HCT116 (cell line): ENCODE results near the gene CNOT10. TPM values are rescaled to one million over a fixed set of nuclear protein-coding genes. Genes with fewer than 3 reads are reported as not detected.

Experiments
- ATAC-seq: fragments of 200-7000 bp; cut with Tn5 transposase; 2 replicates; pipeline ENCODE4 v1.9.1; 2020; ENCODE audit warnings: mild to moderate bottlenecking, moderate library complexity
- BruUV-seq: library from RNA; stranded (reverse); fragments of 400-500 nt; replicated peaks from 2 replicates; lab custom pipeline; 2021; lab: Mats Ljungman, UMichigan
- CTCF ChIA-PET: fragments of 300-600 bp; sonication (Branson Sonifier 250); formaldehyde crosslinking; loops from one replicate; lab custom pipeline; 2021; ENCODE audit warnings: antibody characterized with exemption; lab: Charles Lee
- POLR2A ChIA-PET: fragments of 300-600, 350-600 bp; sonication (Branson Sonifier 250); formaldehyde crosslinking; loops from one replicate; lab custom pipeline; 2021; ENCODE audit warnings: antibody characterized with exemption; lab: Charles Lee
- RAD21 ChIA-PET, 2 experiments: fragments of 300-600 bp; sonication (Branson Sonifier 250); formaldehyde crosslinking; loops; one replicate each; lab custom pipeline; 2023; ENCODE audit warnings: low total read pairs in 2 of 2; ENCODE audit not compliant: uncharacterized antibody in 2 of 2, unreplicated experiment in 2 of 2, low non-redundant PET in 1 of 2; lab: Charles Lee
- DNase-seq: peaks from one replicate; pipeline ENCODE4 v3.0.0-alpha.2; 2010; ENCODE audit warnings: low read depth, low spot score
- H2AFZ ChIP-seq: fragments of 200-600 bp; shearing (Covaris generic), sonication (generic); 2 replicates; pipeline ENCODE4 v1.6.1; 2017; ENCODE audit warnings: low read depth, mixed run types, mixed read lengths, antibody characterized with exemption, low read length; ENCODE audit not compliant: poor library complexity, severe bottlenecking
- H3K27ac ChIP-seq: 2 replicates; pipeline ENCODE4 v1.5.1; 2012; ENCODE audit warnings: low read depth, low read length
- H3K27me3 ChIP-seq: fragments of 200-600 bp; sonication (generic); 2 replicates; pipeline ENCODE4 v1.6.1; 2016; ENCODE audit warnings: mixed run types, low read length, mixed read lengths; ENCODE audit not compliant: insufficient read depth
- H3K36me3 ChIP-seq, 2 experiments: fragments of 200-500 bp in 1 of 2; fragments of 200-600 bp in 1 of 2; sonication (Bioruptor generic) in 1 of 2; sonication (generic) in 1 of 2; 2 replicates each; pipeline versions ENCODE4 v1.5.1 to v1.6.1; 2014 to 2016; ENCODE audit warnings: low read length in 2 of 2, inconsistent platforms in 1 of 2, mixed read lengths in 1 of 2, mixed run types in 1 of 2; ENCODE audit not compliant: insufficient read depth in 2 of 2, control insufficient read depth in 1 of 2
- H3K4me1 ChIP-seq, 2 experiments: fragments of 200-600 bp in 1 of 2; sonication (generic) in 1 of 2; 2 replicates each; pipeline versions ENCODE4 v1.5.1 to v1.6.1; 2012 to 2017; ENCODE audit warnings: low read length in 2 of 2, inconsistent platforms in 1 of 2, mild to moderate bottlenecking in 1 of 2, mixed read lengths in 1 of 2, mixed run types in 1 of 2, moderate library complexity in 1 of 2; ENCODE audit not compliant: insufficient read depth in 2 of 2, control insufficient read depth in 1 of 2
- H3K4me2 ChIP-seq: fragments of 200-600 bp; sonication (generic); 2 replicates; pipeline ENCODE4 v1.6.1; 2017; ENCODE audit warnings: mixed run types, low read length, mixed read lengths
- H3K4me3 ChIP-seq, 2 experiments: fragments of 200-600 bp in 1 of 2; sonication (generic) in 1 of 2; replicated peaks in 1 of 2; 2 replicates each; pipeline ENCODE4 v1.5.1; 2011 to 2016; ENCODE audit warnings: low read length in 2 of 2, control low read depth in 1 of 2, low read depth in 1 of 2, mild to moderate bottlenecking in 1 of 2, mixed read lengths in 1 of 2, mixed run types in 1 of 2
- H3K79me2 ChIP-seq: fragments of 200-600 bp; sonication (generic); 2 replicates; pipeline ENCODE4 v1.6.1; 2017; ENCODE audit warnings: mild to moderate bottlenecking, mixed run types, low read length, moderate library complexity, mixed read lengths; ENCODE audit not compliant: insufficient read depth
- H3K9ac ChIP-seq: fragments of 200-600 bp; sonication (generic); 2 replicates; pipeline ENCODE4 v1.6.1; 2016; ENCODE audit warnings: low read length, mixed read lengths
- H3K9me2 ChIP-seq: fragments of 200-600 bp; sonication (generic), shearing (Covaris generic); 2 replicates; pipeline ENCODE4 v1.6.1; 2017; ENCODE audit warnings: mixed run types, mild to moderate bottlenecking, moderate library complexity; ENCODE audit not compliant: insufficient read depth
- H3K9me3 ChIP-seq, 2 experiments: fragments of 200-500 bp in 1 of 2; fragments of 200-600 bp in 1 of 2; sonication (Bioruptor generic) in 1 of 2; sonication (generic) in 1 of 2; 2 replicates each; pipeline ENCODE4 v1.6.1; 2014 to 2017; ENCODE audit warnings: low read length in 2 of 2, mixed read lengths in 2 of 2, inconsistent platforms in 1 of 2, low read depth in 1 of 2, mild to moderate bottlenecking in 1 of 2, mixed run types in 1 of 2, moderate library complexity in 1 of 2; ENCODE audit not compliant: control insufficient read depth in 1 of 2, insufficient read depth in 1 of 2
- H4K20me1 ChIP-seq: fragments of 200-600 bp; sonication (generic), shearing (Covaris generic); 2 replicates; pipeline ENCODE4 v1.6.1; 2017; ENCODE audit warnings: mixed run types, mild to moderate bottlenecking, moderate library complexity; ENCODE audit not compliant: insufficient read depth
- CBX3 ChIP-seq: IDR thresholded peaks from 2 replicates; pipeline ENCODE4 v1.6.1; 2012; ENCODE audit warnings: low read depth
- EGR1 ChIP-seq: IDR thresholded peaks from 2 replicates; pipeline ENCODE4 v1.6.1; 2012; ENCODE audit warnings: low read depth
- ELF1 ChIP-seq: IDR thresholded peaks from 2 replicates; pipeline ENCODE4 v1.6.1; 2012; ENCODE audit warnings: low read depth, borderline replicate concordance
- EZH2 ChIP-seq: fragments of 200-600 bp; sonication (generic); IDR thresholded peaks from 2 replicates; pipeline ENCODE4 v1.6.1; 2017; ENCODE audit warnings: antibody characterized with exemption, mixed run types
- EZH2phosphoT487 ChIP-seq: fragments of 200-600 bp; IDR thresholded peaks from 2 replicates; pipeline ENCODE4 v1.6.1; 2018; ENCODE audit warnings: antibody characterized with exemption, borderline replicate concordance
- FOSL1 ChIP-seq: IDR thresholded peaks from 2 replicates; pipeline ENCODE4 v1.6.1; 2012; ENCODE audit warnings: low read depth
- JUND ChIP-seq: IDR thresholded peaks from 2 replicates; pipeline ENCODE4 v1.6.1; 2012
- POLR2A ChIP-seq: IDR thresholded peaks from 2 replicates; pipeline ENCODE4 v1.7.0; 2011; ENCODE audit warnings: borderline replicate concordance; ENCODE audit not compliant: insufficient read depth, insufficient read length; ENCODE audit errors: extremely low read depth
- RAD21 ChIP-seq: IDR thresholded peaks from 2 replicates; pipeline ENCODE4 v1.6.1; 2012; ENCODE audit warnings: low read depth, mild to moderate bottlenecking
- SIN3A ChIP-seq: IDR thresholded peaks from 2 replicates; pipeline ENCODE4 v1.6.1; 2012; ENCODE audit warnings: low read depth
- SP1 ChIP-seq: IDR thresholded peaks from 2 replicates; pipeline ENCODE4 v1.6.1; 2012; ENCODE audit warnings: low read depth
- SRF ChIP-seq: IDR thresholded peaks from 2 replicates; pipeline ENCODE4 v1.6.1; 2012; ENCODE audit warnings: low read depth
- TCF7L2 ChIP-seq: IDR thresholded peaks from 2 replicates; pipeline ENCODE4 v1.7.0; 2011; ENCODE audit warnings: borderline replicate concordance, inconsistent platforms; ENCODE audit not compliant: insufficient read depth, insufficient read length; ENCODE audit errors: extremely low read depth
- YY1 ChIP-seq: IDR thresholded peaks from 2 replicates; pipeline ENCODE4 v1.6.1; 2011; ENCODE audit warnings: low read length, low read depth, moderate library complexity, mild to moderate bottlenecking; ENCODE audit not compliant: insufficient replicate concordance; ENCODE audit errors: extremely low read depth
- ZFX ChIP-seq: fragments of 450-650 bp; IDR thresholded peaks from 2 replicates; pipeline ENCODE4 v1.6.1; 2017
- ZNF274 ChIP-seq: fragments of 200-500 bp; sonication (Bioruptor generic); IDR thresholded peaks from 2 replicates; pipeline ENCODE4 v1.6.1; 2014; ENCODE audit warnings: mild to moderate bottlenecking, low read depth, low read length, inconsistent platforms
- intact Hi-C: fragments of 100-400 bp; cut with micrococcal nuclease; formaldehyde crosslinking; loops from 2 replicates; pipeline ENCODE4 v1.10.0; 2022
- total RNA-seq: library from RNA; stranded (reverse); gene quantifications from one replicate; pipeline ENCODE4 v1.2.1, GENCODE V29; 2021; ENCODE audit not compliant: unreplicated experiment
- TF ChIP-seq, protein P1 (sequence below): IDR thresholded peaks from 2 replicates; pipeline ENCODE4 v1.6.1; 2012
- TF ChIP-seq, protein P2 (sequence below): IDR thresholded peaks from 2 replicates; pipeline ENCODE4 v1.6.1; 2012
- TF ChIP-seq, protein P3 (sequence below): IDR thresholded peaks from 2 replicates; pipeline ENCODE4 v1.6.1; 2012; ENCODE audit warnings: low read depth
- TF ChIP-seq, protein P4 (sequence below): IDR thresholded peaks from 2 replicates; pipeline ENCODE4 v1.6.1; 2011; ENCODE audit warnings: mild to moderate bottlenecking, low read length, moderate library complexity; ENCODE audit not compliant: insufficient replicate concordance; ENCODE audit errors: extremely low read depth

The CNOT10 gene
- total RNA-seq, 1 experiment from 2014 or later: 47.4 TPM

DNA sequence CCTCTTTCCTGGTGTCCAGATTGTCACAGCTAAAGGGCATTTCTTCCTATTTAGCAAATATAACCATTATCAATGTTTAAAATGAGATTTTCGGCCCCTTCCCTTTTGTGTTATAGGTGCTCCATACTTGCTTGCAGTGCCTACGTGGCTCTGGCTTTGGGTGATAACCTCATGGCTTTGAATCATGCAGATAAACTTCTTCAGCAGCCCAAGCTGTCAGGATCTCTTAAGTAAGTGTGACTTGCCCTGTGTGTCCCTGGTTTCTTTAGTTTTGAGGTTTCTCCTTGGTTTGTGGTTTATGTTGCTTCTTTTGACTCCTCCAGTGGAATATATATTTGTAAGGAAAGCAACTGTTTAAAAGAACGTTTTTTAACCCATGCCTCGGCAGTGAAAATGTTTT is 74.4 kb downstream of the CNOT10 start:
- TF ChIP-seq SIN3A (no peak), FOSL1 (no peak), EZH2phosphoT487 (no peak), JUND (no peak), SRF (no peak), EZH2 (no peak), POLR2A (no peak), RAD21 (no peak), EGR1 (no peak), CBX3 (no peak), SP1 (no peak), TCF7L2 (no peak), ELF1 (no peak), ZNF274 (no peak), YY1 (no peak), ZFX (no peak)
- TF ChIP-seq, protein P1, sequence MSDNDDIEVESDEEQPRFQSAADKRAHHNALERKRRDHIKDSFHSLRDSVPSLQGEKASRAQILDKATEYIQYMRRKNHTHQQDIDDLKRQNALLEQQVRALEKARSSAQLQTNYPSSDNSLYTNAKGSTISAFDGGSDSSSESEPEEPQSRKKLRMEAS: no peak
- TF ChIP-seq, protein P2, sequence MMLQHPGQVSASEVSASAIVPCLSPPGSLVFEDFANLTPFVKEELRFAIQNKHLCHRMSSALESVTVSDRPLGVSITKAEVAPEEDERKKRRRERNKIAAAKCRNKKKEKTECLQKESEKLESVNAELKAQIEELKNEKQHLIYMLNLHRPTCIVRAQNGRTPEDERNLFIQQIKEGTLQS: no peak
- TF ChIP-seq, protein P3, sequence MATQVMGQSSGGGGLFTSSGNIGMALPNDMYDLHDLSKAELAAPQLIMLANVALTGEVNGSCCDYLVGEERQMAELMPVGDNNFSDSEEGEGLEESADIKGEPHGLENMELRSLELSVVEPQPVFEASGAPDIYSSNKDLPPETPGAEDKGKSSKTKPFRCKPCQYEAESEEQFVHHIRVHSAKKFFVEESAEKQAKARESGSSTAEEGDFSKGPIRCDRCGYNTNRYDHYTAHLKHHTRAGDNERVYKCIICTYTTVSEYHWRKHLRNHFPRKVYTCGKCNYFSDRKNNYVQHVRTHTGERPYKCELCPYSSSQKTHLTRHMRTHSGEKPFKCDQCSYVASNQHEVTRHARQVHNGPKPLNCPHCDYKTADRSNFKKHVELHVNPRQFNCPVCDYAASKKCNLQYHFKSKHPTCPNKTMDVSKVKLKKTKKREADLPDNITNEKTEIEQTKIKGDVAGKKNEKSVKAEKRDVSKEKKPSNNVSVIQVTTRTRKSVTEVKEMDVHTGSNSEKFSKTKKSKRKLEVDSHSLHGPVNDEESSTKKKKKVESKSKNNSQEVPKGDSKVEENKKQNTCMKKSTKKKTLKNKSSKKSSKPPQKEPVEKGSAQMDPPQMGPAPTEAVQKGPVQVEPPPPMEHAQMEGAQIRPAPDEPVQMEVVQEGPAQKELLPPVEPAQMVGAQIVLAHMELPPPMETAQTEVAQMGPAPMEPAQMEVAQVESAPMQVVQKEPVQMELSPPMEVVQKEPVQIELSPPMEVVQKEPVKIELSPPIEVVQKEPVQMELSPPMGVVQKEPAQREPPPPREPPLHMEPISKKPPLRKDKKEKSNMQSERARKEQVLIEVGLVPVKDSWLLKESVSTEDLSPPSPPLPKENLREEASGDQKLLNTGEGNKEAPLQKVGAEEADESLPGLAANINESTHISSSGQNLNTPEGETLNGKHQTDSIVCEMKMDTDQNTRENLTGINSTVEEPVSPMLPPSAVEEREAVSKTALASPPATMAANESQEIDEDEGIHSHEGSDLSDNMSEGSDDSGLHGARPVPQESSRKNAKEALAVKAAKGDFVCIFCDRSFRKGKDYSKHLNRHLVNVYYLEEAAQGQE: no peak
- TF ChIP-seq, protein P4, sequence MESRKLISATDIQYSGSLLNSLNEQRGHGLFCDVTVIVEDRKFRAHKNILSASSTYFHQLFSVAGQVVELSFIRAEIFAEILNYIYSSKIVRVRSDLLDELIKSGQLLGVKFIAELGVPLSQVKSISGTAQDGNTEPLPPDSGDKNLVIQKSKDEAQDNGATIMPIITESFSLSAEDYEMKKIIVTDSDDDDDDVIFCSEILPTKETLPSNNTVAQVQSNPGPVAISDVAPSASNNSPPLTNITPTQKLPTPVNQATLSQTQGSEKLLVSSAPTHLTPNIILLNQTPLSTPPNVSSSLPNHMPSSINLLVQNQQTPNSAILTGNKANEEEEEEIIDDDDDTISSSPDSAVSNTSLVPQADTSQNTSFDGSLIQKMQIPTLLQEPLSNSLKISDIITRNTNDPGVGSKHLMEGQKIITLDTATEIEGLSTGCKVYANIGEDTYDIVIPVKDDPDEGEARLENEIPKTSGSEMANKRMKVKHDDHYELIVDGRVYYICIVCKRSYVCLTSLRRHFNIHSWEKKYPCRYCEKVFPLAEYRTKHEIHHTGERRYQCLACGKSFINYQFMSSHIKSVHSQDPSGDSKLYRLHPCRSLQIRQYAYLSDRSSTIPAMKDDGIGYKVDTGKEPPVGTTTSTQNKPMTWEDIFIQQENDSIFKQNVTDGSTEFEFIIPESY: no peak
- intact Hi-C loops: no loop called here
- Histone ChIP-seq H3K9me3 (no peaks in the 10 kb centered on the region), H2AFZ (no peak overlapping the region), H3K27me3 (no peaks in the 10 kb centered on the region), H3K4me1 (no peaks in the 10 kb centered on the region), H3K4me2 (no peak overlapping the region), H3K36me3 (peaks cover 6 to 7% of the 10 kb centered on the region in 2 experiments; a peak in 2 of 4 replicates), H3K9ac (no peak overlapping the region), H4K20me1 (no peaks in the 10 kb centered on the region), H3K9me2 (no peaks in the 10 kb centered on the region), H3K4me3 (no peak overlapping the region), H3K79me2 (no peaks in the 10 kb centered on the region), H3K27ac (no peak overlapping the region)
- ATAC-seq (no peak), DNase-seq (no peak)
- ChIA-PET CTCF (no interaction called here), POLR2A (no interaction called here), RAD21 (no interaction called here)
- no TSS peak for BruUV-seq
